HEK293 (cell line): ENCODE data around the gene FYCO1.

Source experiments
- CTCF ChIA-PET: fragments of 350-600 bp; formaldehyde crosslinking; extraction: SDS; loops from one replicate; lab custom pipeline; 2021; ENCODE audit warnings: antibody characterized with exemption; lab: Yijun Ruan, JAX
- POLR2A ChIA-PET: fragments of 300-600 bp; formaldehyde crosslinking; extraction: SDS; loops from one replicate; lab custom pipeline; 2020; ENCODE audit warnings: antibody characterized with exemption, inconsistent platforms; lab: Yijun Ruan, JAX
- H3K27ac ChIP-seq: fragments of 200-500 bp; sonication (Bioruptor generic); 2 replicates; pipeline ENCODE4 v1.5.1; 2014; ENCODE audit warnings: low read depth, low read length, control low read depth, inconsistent platforms; ENCODE audit errors: extremely low read depth
- H3K36me3 ChIP-seq, 2 experiments: fragments of 200-500 bp in 1 of 2; sonication (Bioruptor generic) in 1 of 2; 1 replicate in 1 of 2; 2 replicates in 1 of 2; pipeline ENCODE4 v1.5.1; 2014 to 2017; ENCODE audit warnings: inconsistent platforms in 2 of 2, low read length in 2 of 2; ENCODE audit not compliant: control insufficient read depth in 2 of 2, insufficient read depth in 1 of 2
- H3K4me1 ChIP-seq: fragments of 200-500 bp; sonication (Bioruptor generic); 2 replicates; pipeline ENCODE4 v1.5.1; 2014; ENCODE audit warnings: mild to moderate bottlenecking, low read length, inconsistent platforms; ENCODE audit not compliant: control insufficient read depth, insufficient read depth
- H3K4me3 ChIP-seq: 2 replicates; pipeline ENCODE4 v1.5.1; 2011; ENCODE audit warnings: low read depth, mild to moderate bottlenecking, control low read depth, low read length, moderate library complexity
- H3K9me3 ChIP-seq: fragments of 200-500 bp; sonication (Bioruptor generic); 2 replicates; pipeline ENCODE4 v1.5.1; 2014; ENCODE audit warnings: low read depth, low read length, inconsistent platforms; ENCODE audit not compliant: control insufficient read depth, insufficient read depth
- BCL6B ChIP-seq: fragments of 450-650 bp; formaldehyde crosslinking; IDR thresholded peaks from 2 replicates; pipeline ENCODE4 v1.5.1; 2017; ENCODE audit warnings: missing biosample characterization, missing genetic modification characterization
- GLIS1 ChIP-seq: fragments of 450-650 bp; formaldehyde crosslinking; IDR thresholded peaks from 2 replicates; pipeline ENCODE4 v1.5.1; 2016; ENCODE audit warnings: missing biosample characterization, missing genetic modification characterization
- KLF10 ChIP-seq: fragments of 450-650 bp; IDR thresholded peaks from 2 replicates; pipeline ENCODE4 v1.5.1; 2018; ENCODE audit warnings: missing biosample characterization, mild to moderate bottlenecking, missing genetic modification characterization
- KLF8 ChIP-seq: fragments of 450-650 bp; formaldehyde crosslinking; IDR thresholded peaks from 2 replicates; pipeline ENCODE4 v1.5.1; 2016; ENCODE audit warnings: missing biosample characterization, missing genetic modification characterization
- MEIS1 ChIP-seq: sonication (generic); formaldehyde crosslinking; IDR thresholded peaks from 2 replicates; pipeline ENCODE4 v1.8.1; 2022; ENCODE audit warnings: missing genetic modification reagents, mild to moderate bottlenecking, borderline replicate concordance
- RBAK ChIP-seq: fragments of 450-650 bp; formaldehyde crosslinking; IDR thresholded peaks from 2 replicates; pipeline ENCODE4 v1.5.1; 2016; ENCODE audit warnings: missing biosample characterization, missing genetic modification characterization
- REPIN1 ChIP-seq: fragments of 450-650 bp; formaldehyde crosslinking; IDR thresholded peaks from 2 replicates; pipeline ENCODE4 v1.5.1; 2017; ENCODE audit warnings: missing biosample characterization, missing genetic modification characterization, low read depth
- REST ChIP-seq: fragments of 450-650 bp; formaldehyde crosslinking; IDR thresholded peaks from 2 replicates; pipeline ENCODE4 v1.5.1; 2016; ENCODE audit warnings: missing biosample characterization, missing genetic modification characterization
- SALL2 ChIP-seq: fragments of 450-650 bp; formaldehyde crosslinking; IDR thresholded peaks from 2 replicates; pipeline ENCODE4 v1.5.0; 2017; ENCODE audit warnings: missing biosample characterization, mild to moderate bottlenecking, missing genetic modification characterization, borderline replicate concordance
- ZIC2 ChIP-seq: fragments of 450-650 bp; formaldehyde crosslinking; IDR thresholded peaks from 2 replicates; pipeline ENCODE4 v1.5.1; 2016; ENCODE audit warnings: missing biosample characterization, missing genetic modification characterization
- ZNF157 ChIP-seq: fragments of 450-650 bp; formaldehyde crosslinking; IDR thresholded peaks from 2 replicates; pipeline ENCODE4 v1.5.1; 2016; ENCODE audit warnings: missing biosample characterization, missing genetic modification characterization
- ZNF274 ChIP-seq, 2 experiments: fragments of 200-500 bp in 1 of 2; fragments of 450-650 bp in 1 of 2; sonication (Bioruptor generic) in 1 of 2; formaldehyde crosslinking in 1 of 2; IDR thresholded peaks; 2 replicates each; pipeline versions ENCODE4 v1.5.1 to v1.6.1; 2014 to 2016; ENCODE audit warnings: borderline replicate concordance in 1 of 2, inconsistent platforms in 1 of 2, low read length in 1 of 2, missing biosample characterization in 1 of 2, missing genetic modification characterization in 1 of 2
- ZNF280C ChIP-seq: fragments of 450-650 bp; formaldehyde crosslinking; IDR thresholded peaks from 2 replicates; pipeline ENCODE4 v1.5.1; 2016; ENCODE audit warnings: missing biosample characterization, missing genetic modification characterization
- ZNF280D ChIP-seq: fragments of 450-650 bp; formaldehyde crosslinking; IDR thresholded peaks from 2 replicates; pipeline ENCODE4 v1.5.1; 2016; ENCODE audit warnings: missing biosample characterization, missing genetic modification characterization
- ZNF350 ChIP-seq: fragments of 450-650 bp; formaldehyde crosslinking; IDR thresholded peaks from 2 replicates; pipeline ENCODE4 v1.5.0; 2017; ENCODE audit warnings: missing biosample characterization, mild to moderate bottlenecking, missing genetic modification characterization
- ZNF37A ChIP-seq: fragments of 450-650 bp; IDR thresholded peaks from 2 replicates; pipeline ENCODE4 v1.5.1; 2018; ENCODE audit warnings: missing biosample characterization, missing genetic modification characterization
- ZNF561 ChIP-seq: fragments of 450-650 bp; IDR thresholded peaks from 2 replicates; pipeline ENCODE4 v1.5.1; 2018; ENCODE audit warnings: missing biosample characterization, missing genetic modification characterization, borderline replicate concordance
- ZNF571 ChIP-seq: fragments of 450-650 bp; formaldehyde crosslinking; IDR thresholded peaks from 2 replicates; pipeline ENCODE4 v1.5.0; 2017; ENCODE audit warnings: missing biosample characterization, missing genetic modification characterization
- ZNF596 ChIP-seq: fragments of 450-650 bp; IDR thresholded peaks from 2 replicates; pipeline ENCODE4 v1.5.0; 2018; ENCODE audit warnings: missing biosample characterization, mild to moderate bottlenecking, missing genetic modification characterization, moderate library complexity
- ZNF692 ChIP-seq: fragments of 450-650 bp; formaldehyde crosslinking; IDR thresholded peaks from 2 replicates; pipeline ENCODE4 v1.5.1; 2016; ENCODE audit warnings: missing biosample characterization, missing genetic modification characterization
- ZNF830 ChIP-seq: fragments of 450-650 bp; IDR thresholded peaks from 2 replicates; pipeline ENCODE4 v1.5.0; 2018; ENCODE audit warnings: missing biosample characterization, missing genetic modification characterization, low read depth, mild to moderate bottlenecking, moderate library complexity
- ZSCAN16 ChIP-seq: fragments of 450-650 bp; formaldehyde crosslinking; IDR thresholded peaks from 2 replicates; pipeline ENCODE4 v1.5.1; 2016; ENCODE audit warnings: missing biosample characterization, missing genetic modification characterization
- ZSCAN4 ChIP-seq: fragments of 450-650 bp; formaldehyde crosslinking; IDR thresholded peaks from 2 replicates; pipeline ENCODE4 v1.5.1; 2017; ENCODE audit warnings: missing biosample characterization, missing genetic modification characterization

Gene FYCO1

GRCh38 chr3:45958321-45958791 is 37.3 kb downstream of the FYCO1 start:
- no peak overlapping the region for H3K4me3 ChIP-seq
- no peak overlapping the region for H3K27ac ChIP-seq
- H3K9me3 ChIP-seq = no peaks in the 10 kb centered on the region
- H3K4me1 ChIP-seq = no peaks in the 10 kb centered on the region
- H3K36me3 ChIP-seq = peaks cover 9 to 96% of the 10 kb centered on the region in 2 experiments; a peak in 2 of 3 replicates
- TF ChIP-seq ZSCAN4 (tag by site-specific recombination) (no peak), BCL6B (no peak), ZNF571 (no peak), ZNF596 (no peak), MEIS1 (CRISPR knock-in tag) (no peak), ZNF280C (tag by site-specific recombination) (no peak), SALL2 (tag by site-specific recombination) (no peak), ZNF274 (IDR thresholded peaks at IDR 0.05; ENCODE audit: low read length) (no peak), ZNF274 (tag by site-specific recombination; IDR thresholded peaks at IDR 0.05; ENCODE audit: borderline replicate concordance) (no peak), ZNF350 (tag by site-specific recombination) (no peak), GLIS1 (tag by site-specific recombination) (no peak)
- POLR2A ChIA-PET = no interaction called here
- CTCF ChIA-PET = no interaction called here

GRCh38 chr3:45957586-45957985 is 38.0 kb downstream of the FYCO1 start:
- Histone ChIP-seq H3K4me3 (no peak overlapping the region), H3K36me3 (peaks cover 9 to 96% of the 10 kb centered on the region in 2 experiments; a peak in 2 of 3 replicates), H3K9me3 (no peaks in the 10 kb centered on the region), H3K27ac (no peak overlapping the region), H3K4me1 (no peaks in the 10 kb centered on the region)
- POLR2A ChIA-PET = no interaction called here
- CTCF ChIA-PET = no interaction called here
- TF ChIP-seq ZNF157 (tag by site-specific recombination) (no peak), RBAK (tag by site-specific recombination) (no peak), KLF10 (no peak), REPIN1 (no peak), KLF8 (tag by site-specific recombination) (no peak), ZNF280D (no peak), ZNF830 (tag by site-specific recombination) (no peak), ZSCAN16 (no peak), ZNF37A (tag by site-specific recombination) (no peak), ZNF561 (tag by site-specific recombination) (no peak), REST (tag by site-specific recombination) (no peak), ZNF692 (tag by site-specific recombination) (no peak), ZIC2 (tag by site-specific recombination) (no peak)
